ENCODE results near the gene PFDN4.

GRCh38 chr20:54223285-54223684 is 15.4 kb downstream of the PFDN4 start:
- TF ChIP-seq POLR2A (IDR thresholded peaks at IDR 0.05) = no peak
- TF ChIP-seq, protein P1, sequence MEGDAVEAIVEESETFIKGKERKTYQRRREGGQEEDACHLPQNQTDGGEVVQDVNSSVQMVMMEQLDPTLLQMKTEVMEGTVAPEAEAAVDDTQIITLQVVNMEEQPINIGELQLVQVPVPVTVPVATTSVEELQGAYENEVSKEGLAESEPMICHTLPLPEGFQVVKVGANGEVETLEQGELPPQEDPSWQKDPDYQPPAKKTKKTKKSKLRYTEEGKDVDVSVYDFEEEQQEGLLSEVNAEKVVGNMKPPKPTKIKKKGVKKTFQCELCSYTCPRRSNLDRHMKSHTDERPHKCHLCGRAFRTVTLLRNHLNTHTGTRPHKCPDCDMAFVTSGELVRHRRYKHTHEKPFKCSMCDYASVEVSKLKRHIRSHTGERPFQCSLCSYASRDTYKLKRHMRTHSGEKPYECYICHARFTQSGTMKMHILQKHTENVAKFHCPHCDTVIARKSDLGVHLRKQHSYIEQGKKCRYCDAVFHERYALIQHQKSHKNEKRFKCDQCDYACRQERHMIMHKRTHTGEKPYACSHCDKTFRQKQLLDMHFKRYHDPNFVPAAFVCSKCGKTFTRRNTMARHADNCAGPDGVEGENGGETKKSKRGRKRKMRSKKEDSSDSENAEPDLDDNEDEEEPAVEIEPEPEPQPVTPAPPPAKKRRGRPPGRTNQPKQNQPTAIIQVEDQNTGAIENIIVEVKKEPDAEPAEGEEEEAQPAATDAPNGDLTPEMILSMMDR (IDR thresholded peaks at IDR 0.05) = no peak

Measured in tibial nerve (tissue), 3 donors.